ENCODE results near the gene SCCPDH.

DNA sequence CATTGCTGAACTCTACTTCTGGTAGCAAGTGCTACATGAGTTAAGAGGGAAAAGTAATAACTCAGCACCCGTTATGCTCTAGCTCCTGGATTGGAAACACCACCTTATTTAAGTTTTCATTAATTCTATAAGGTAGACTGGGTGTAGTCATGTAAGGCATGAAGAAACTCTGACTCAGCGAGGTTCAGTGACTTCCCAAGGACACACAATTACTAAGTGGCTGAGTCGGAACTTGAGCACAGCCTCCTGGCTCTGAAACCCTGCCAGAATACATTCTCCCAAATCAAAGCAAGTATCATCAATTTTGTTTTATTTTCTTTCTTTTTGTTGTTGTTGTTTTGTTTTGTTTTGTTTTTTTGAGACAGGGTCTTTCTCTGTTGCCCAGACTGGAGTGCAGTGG, 29.1 kb upstream of the SCCPDH start:
- TF ChIP-seq, protein P1, sequence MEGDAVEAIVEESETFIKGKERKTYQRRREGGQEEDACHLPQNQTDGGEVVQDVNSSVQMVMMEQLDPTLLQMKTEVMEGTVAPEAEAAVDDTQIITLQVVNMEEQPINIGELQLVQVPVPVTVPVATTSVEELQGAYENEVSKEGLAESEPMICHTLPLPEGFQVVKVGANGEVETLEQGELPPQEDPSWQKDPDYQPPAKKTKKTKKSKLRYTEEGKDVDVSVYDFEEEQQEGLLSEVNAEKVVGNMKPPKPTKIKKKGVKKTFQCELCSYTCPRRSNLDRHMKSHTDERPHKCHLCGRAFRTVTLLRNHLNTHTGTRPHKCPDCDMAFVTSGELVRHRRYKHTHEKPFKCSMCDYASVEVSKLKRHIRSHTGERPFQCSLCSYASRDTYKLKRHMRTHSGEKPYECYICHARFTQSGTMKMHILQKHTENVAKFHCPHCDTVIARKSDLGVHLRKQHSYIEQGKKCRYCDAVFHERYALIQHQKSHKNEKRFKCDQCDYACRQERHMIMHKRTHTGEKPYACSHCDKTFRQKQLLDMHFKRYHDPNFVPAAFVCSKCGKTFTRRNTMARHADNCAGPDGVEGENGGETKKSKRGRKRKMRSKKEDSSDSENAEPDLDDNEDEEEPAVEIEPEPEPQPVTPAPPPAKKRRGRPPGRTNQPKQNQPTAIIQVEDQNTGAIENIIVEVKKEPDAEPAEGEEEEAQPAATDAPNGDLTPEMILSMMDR (IDR thresholded peaks at IDR 0.05; ENCODE audit: low read depth, low read length, poor library complexity, severe bottlenecking) = no peak
- no peak for TF ChIP-seq EZH2phosphoT487 (IDR thresholded peaks at IDR 0.05; ENCODE audit: borderline replicate concordance, low read length)
